K562 (cell line): Measurements from ENCODE around the gene DNAJC18. TPM values are rescaled to one million over a fixed set of nuclear protein-coding genes. Genes with fewer than 3 reads are reported as not detected.

Experiments
- ATAC-seq: fragments of 200-7000 bp; cut with Tn5 transposase; 3 replicates; pipeline ENCODE4 v1.9.1; 2020; ENCODE audit warnings: moderate library complexity
- BruUV-seq: library from RNA; stranded (reverse); fragments of 400-500 nt; replicated peaks from 2 replicates; lab custom pipeline; 2021; lab: Mats Ljungman, UMichigan
- CTCF ChIA-PET: fragments of 300-600 bp; formaldehyde crosslinking; extraction: SDS; loops from one replicate; lab custom pipeline; 2021; ENCODE audit warnings: low intra/inter-chr PET ratio; lab: Yijun Ruan, JAX
- POLR2A ChIA-PET: fragments of 300-600, 350-650 bp; sonication (Branson Sonifier 250); formaldehyde crosslinking; extraction: SDS; loops from one replicate; lab custom pipeline; 2021; ENCODE audit warnings: antibody characterized with exemption, inconsistent platforms; lab: Yijun Ruan, JAX
- DNase-seq, 4 experiments: peaks; one replicate each; pipeline versions ENCODE4 v3.0.0 to v3.0.0-alpha.2; 2011 to 2018; ENCODE audit warnings: low spot score in 3 of 4, mixed read lengths in 3 of 4; ENCODE audit errors: extremely low read depth in 1 of 4
- FAIRE-seq: peaks from 2 replicates; lab custom pipeline; 2011; peaks lifted over from hg19 to GRCh38; lab: Jason Lieb, UNC
- H2AFZ ChIP-seq: 2 replicates; pipeline ENCODE4 v1.6.0; 2011; ENCODE audit warnings: low read depth, low read length, control low read depth, inconsistent platforms
- H3K27ac ChIP-seq: fragments of 200-600 bp; 3 replicates; pipeline ENCODE4 v1.8.0; 2011; ENCODE audit warnings: low read depth, mild to moderate bottlenecking, control low read depth, inconsistent platforms, low read length, moderate library complexity, mixed read lengths; ENCODE audit errors: extremely low read depth
- H3K27me3 ChIP-seq, 2 experiments: fragments of 300-600 bp in 1 of 2; 2 replicates in 1 of 2; 3 replicates in 1 of 2; pipeline versions ENCODE4 v1.6.0 to v1.8.0; 2011; ENCODE audit warnings: inconsistent platforms in 2 of 2, low read length in 2 of 2, mild to moderate bottlenecking in 1 of 2, mixed read lengths in 1 of 2, moderate library complexity in 1 of 2; ENCODE audit not compliant: control insufficient read depth in 2 of 2, insufficient read depth in 2 of 2
- H3K36me3 ChIP-seq: fragments of 300-600 bp; 3 replicates; pipeline ENCODE4 v1.8.0; 2011; ENCODE audit warnings: mild to moderate bottlenecking, low read length, inconsistent platforms; ENCODE audit not compliant: control insufficient read depth, insufficient read depth
- H3K4me1 ChIP-seq, 2 experiments: fragments of 200-600 bp in 1 of 2; replicated peaks in 1 of 2; 2 replicates in 1 of 2; 3 replicates in 1 of 2; pipeline versions ENCODE4 v1.5.1 to v1.8.0; 2011; ENCODE audit warnings: inconsistent platforms in 2 of 2, low read length in 2 of 2, mild to moderate bottlenecking in 1 of 2, mixed read lengths in 1 of 2, moderate library complexity in 1 of 2; ENCODE audit not compliant: control insufficient read depth in 2 of 2, insufficient read depth in 2 of 2
- H3K4me2 ChIP-seq: 2 replicates; pipeline ENCODE4 v1.6.1; 2011; ENCODE audit warnings: low read length, control low read depth, inconsistent platforms, mixed read lengths; ENCODE audit not compliant: insufficient read depth
- H3K4me3 ChIP-seq: fragments of 200-600 bp; sonication (generic), shearing (Covaris generic); 2 replicates; pipeline ENCODE4 v1.5.1; 2016; ENCODE audit warnings: control low read depth, inconsistent platforms
- H3K79me2 ChIP-seq: fragments of 200-600 bp; 3 replicates; pipeline ENCODE4 v1.8.0; 2011; ENCODE audit warnings: low read length, inconsistent platforms; ENCODE audit not compliant: control insufficient read depth, insufficient read depth
- H3K9ac ChIP-seq, 2 experiments: 2 replicates each; pipeline versions ENCODE4 v1.6.0 to v1.6.1; 2011; ENCODE audit warnings: low read depth in 2 of 2, low read length in 2 of 2, control low read depth in 1 of 2, inconsistent platforms in 1 of 2, mild to moderate bottlenecking in 1 of 2, mixed read lengths in 1 of 2; ENCODE audit not compliant: insufficient read depth in 1 of 2
- H3K9me1 ChIP-seq: one replicate; pipeline ENCODE4 v1.6.0; 2011; ENCODE audit warnings: inconsistent platforms, mild to moderate bottlenecking, low read length, moderate library complexity; ENCODE audit not compliant: control insufficient read depth, insufficient read depth
- H3K9me3 ChIP-seq: replicated peaks from 2 replicates; pipeline ENCODE4 v1.5.1; 2011; ENCODE audit warnings: low read depth, low read length, inconsistent platforms; ENCODE audit not compliant: control insufficient read depth, insufficient read depth
- H4K20me1 ChIP-seq: replicated peaks from 2 replicates; pipeline ENCODE4 v1.6.1; 2011; ENCODE audit warnings: low read length, inconsistent platforms, mixed read lengths; ENCODE audit not compliant: control insufficient read depth, insufficient read depth
- CTBP1 ChIP-seq: fragments of 450-650 bp; IDR thresholded peaks from 2 replicates; pipeline ENCODE4 v1.6.1; 2016; ENCODE audit warnings: borderline replicate concordance
- IFI16 ChIP-seq: fragments of 250-450 bp; sonication (Bioruptor Pico); IDR thresholded peaks from 2 replicates; pipeline ENCODE4 v2.1.2; 2022; ENCODE audit warnings: mild to moderate bottlenecking, inconsistent platforms
- MCM3 ChIP-seq: fragments of 450-650 bp; IDR thresholded peaks from 2 replicates; pipeline ENCODE4 v1.6.1; 2016
- MYBL2 ChIP-seq, 2 experiments: fragments of 450-650 bp in 1 of 2; sonication (generic) in 1 of 2; formaldehyde crosslinking in 1 of 2; IDR thresholded peaks; 2 replicates each; pipeline versions ENCODE4 v1.6.1 to v1.8.1; 2017 to 2022; ENCODE audit warnings: borderline replicate concordance in 1 of 2, inconsistent platforms in 1 of 2, low read depth in 1 of 2, mild to moderate bottlenecking in 1 of 2, missing genetic modification reagents in 1 of 2, moderate library complexity in 1 of 2
- PCBP1 ChIP-seq: fragments of 200-400 bp; formaldehyde crosslinking; IDR thresholded peaks from 2 replicates; pipeline ENCODE4 v1.6.1; 2018; ENCODE audit warnings: mild to moderate bottlenecking, low read depth, low read length; ENCODE audit not compliant: poor library complexity, severe bottlenecking
- ZNF143 ChIP-seq: sonication (generic); formaldehyde crosslinking; IDR thresholded peaks from 2 replicates; pipeline ENCODE4 v1.9.0; 2022; ENCODE audit warnings: mild to moderate bottlenecking, missing genetic modification reagents
- ZNF586 ChIP-seq: fragments of 450-650 bp; formaldehyde crosslinking; conservative IDR thresholded peaks from 2 replicates; pipeline ENCODE4 v1.4.0; 2020; ENCODE audit warnings: mild to moderate bottlenecking, moderate library complexity
- WGBS: fragments of 100-300 bp; shearing (Covaris generic); methylation state at CpG from one replicate; pipeline ENCODE4 v1.1.6; 2016; ENCODE audit warnings: low coverage, mixed read lengths; ENCODE audit not compliant: insufficient coverage; ENCODE audit errors: missing lambda C conversion rate; 5-methylcytosine and 5-hydroxymethylcytosine counted together
- in situ Hi-C: fragments of 300-500 bp; cut with MboI; formaldehyde crosslinking; loops from 4 replicates; pipeline ENCODE4 v1.15.0; 2018; ENCODE audit warnings: inconsistent platforms, mixed read lengths
- intact Hi-C: fragments of 100-400 bp; cut with micrococcal nuclease; formaldehyde crosslinking; loops from 2 replicates; pipeline ENCODE4 v1.14.2; 2022
- polyA plus RNA-seq, 8 experiments: library from polyadenylated mRNA; depleted of rRNA in 4 of 8; stranded (reverse) in 5 of 8; unstranded in 3 of 8; fragments of >200 nt; fragmentation: Nextera tagmentation in 2 of 8; fragmentation: Illumina TruSeq in 1 of 8; extraction: Ambion mirVana in 2 of 8; extraction: Trizol in 1 of 8; gene quantifications; 2 replicates each; pipeline versions ENCODE4 v1.2.1 to v1.2.3, GENCODE V29; 2011 to 2014; ENCODE audit warnings: inconsistent platforms in 1 of 8, missing spikeins in 1 of 8
- total RNA-seq, 7 experiments: library from RNA; depleted of rRNA in 6 of 7; stranded (reverse); fragments of >200 nt in 6 of 7; fragmentation: Illumina TruSeq in 2 of 7; extraction: Trizol in 2 of 7; gene quantifications; 2 replicates each; pipeline versions ENCODE4 v1.2.1 to v1.2.3, GENCODE V29; 2011 to 2021; ENCODE audit warnings: low replicate concordance in 1 of 7
- TF ChIP-seq, protein P1 (sequence below), 2 experiments: fragments of 450-650 bp in 1 of 2; sonication (generic) in 1 of 2; formaldehyde crosslinking in 1 of 2; IDR thresholded peaks; 2 replicates each; pipeline versions ENCODE4 v1.7.1 to v1.9.0; 2016 to 2022; ENCODE audit warnings: inconsistent platforms in 1 of 2, mild to moderate bottlenecking in 1 of 2, missing genetic modification reagents in 1 of 2
- TF ChIP-seq, protein P2 (sequence below), 2 experiments: fragments of 450-650 bp in 1 of 2; sonication (generic) in 1 of 2; formaldehyde crosslinking; conservative IDR thresholded peaks; 2 replicates each; pipeline versions ENCODE4 v1.4.0 to v1.8.1; 2020 to 2022; ENCODE audit warnings: mild to moderate bottlenecking in 1 of 2, missing genetic modification reagents in 1 of 2
- TF ChIP-seq, protein P3 (sequence below): fragments of 250-450 bp; sonication (Bioruptor Pico); IDR thresholded peaks from 2 replicates; pipeline ENCODE4 v1.8.0; 2021; ENCODE audit warnings: moderate library complexity, mild to moderate bottlenecking, inconsistent platforms

Gene DNAJC18
- total and polyA plus RNA-seq, 9 of the 15 experiments (the other 6 are each of a cell fraction or from before 2014, with no cell fraction given) = 1.5 to 13.3 (median 7.5) TPM

DNA sequence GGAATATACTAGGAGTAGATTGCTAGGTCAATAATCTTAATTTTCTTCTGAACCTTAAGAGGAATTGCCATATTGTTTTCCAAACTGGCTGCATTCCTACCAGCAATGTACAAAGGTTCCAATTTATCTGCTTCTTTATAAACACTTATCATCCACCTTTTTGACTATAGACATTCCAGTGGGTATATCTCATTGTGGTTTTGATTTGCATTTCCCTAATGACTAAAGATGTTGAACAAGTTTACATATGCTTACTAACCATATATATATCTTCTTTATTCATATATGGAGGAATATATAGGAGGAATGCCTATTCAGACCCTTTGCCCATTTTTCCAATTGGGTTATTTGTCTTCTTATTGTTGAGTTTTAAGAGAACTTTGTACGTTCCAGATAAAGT lies 7.6 kb downstream of the DNAJC18 start:
- H3K4me3 ChIP-seq = no peak overlapping the region
- intact Hi-C loops = no loop called here
- WGBS = 15% methylated on average over 1 of the region's 1 CpG
- no peak overlapping the region for H3K27ac ChIP-seq
- H2AFZ ChIP-seq = no peak overlapping the region
- no peaks in the 10 kb centered on the region for H3K4me1 ChIP-seq
- CTCF ChIA-PET = no interaction called here
- H3K9me1 ChIP-seq = no peaks in the 10 kb centered on the region
- no peak overlapping the region for H3K4me2 ChIP-seq
- no peaks in the 10 kb centered on the region for H3K27me3 ChIP-seq
- DNase-seq = no peak
- no peak overlapping the region for H3K9ac ChIP-seq
- no peaks in the 10 kb centered on the region for H3K79me2 ChIP-seq
- no peak for ATAC-seq
- in situ Hi-C loops = no loop called here
- no peaks in the 10 kb centered on the region for H3K36me3 ChIP-seq
- FAIRE-seq = no peak
- H4K20me1 ChIP-seq = no peaks in the 10 kb centered on the region
- POLR2A ChIA-PET = no interaction called here
- BruUV-seq = no TSS peak
- no peaks in the 10 kb centered on the region for H3K9me3 ChIP-seq
- no peak for TF ChIP-seq ZNF586 (CRISPR knock-in tag)
- TF ChIP-seq PCBP1 = no peak
- TF ChIP-seq, protein P1, sequence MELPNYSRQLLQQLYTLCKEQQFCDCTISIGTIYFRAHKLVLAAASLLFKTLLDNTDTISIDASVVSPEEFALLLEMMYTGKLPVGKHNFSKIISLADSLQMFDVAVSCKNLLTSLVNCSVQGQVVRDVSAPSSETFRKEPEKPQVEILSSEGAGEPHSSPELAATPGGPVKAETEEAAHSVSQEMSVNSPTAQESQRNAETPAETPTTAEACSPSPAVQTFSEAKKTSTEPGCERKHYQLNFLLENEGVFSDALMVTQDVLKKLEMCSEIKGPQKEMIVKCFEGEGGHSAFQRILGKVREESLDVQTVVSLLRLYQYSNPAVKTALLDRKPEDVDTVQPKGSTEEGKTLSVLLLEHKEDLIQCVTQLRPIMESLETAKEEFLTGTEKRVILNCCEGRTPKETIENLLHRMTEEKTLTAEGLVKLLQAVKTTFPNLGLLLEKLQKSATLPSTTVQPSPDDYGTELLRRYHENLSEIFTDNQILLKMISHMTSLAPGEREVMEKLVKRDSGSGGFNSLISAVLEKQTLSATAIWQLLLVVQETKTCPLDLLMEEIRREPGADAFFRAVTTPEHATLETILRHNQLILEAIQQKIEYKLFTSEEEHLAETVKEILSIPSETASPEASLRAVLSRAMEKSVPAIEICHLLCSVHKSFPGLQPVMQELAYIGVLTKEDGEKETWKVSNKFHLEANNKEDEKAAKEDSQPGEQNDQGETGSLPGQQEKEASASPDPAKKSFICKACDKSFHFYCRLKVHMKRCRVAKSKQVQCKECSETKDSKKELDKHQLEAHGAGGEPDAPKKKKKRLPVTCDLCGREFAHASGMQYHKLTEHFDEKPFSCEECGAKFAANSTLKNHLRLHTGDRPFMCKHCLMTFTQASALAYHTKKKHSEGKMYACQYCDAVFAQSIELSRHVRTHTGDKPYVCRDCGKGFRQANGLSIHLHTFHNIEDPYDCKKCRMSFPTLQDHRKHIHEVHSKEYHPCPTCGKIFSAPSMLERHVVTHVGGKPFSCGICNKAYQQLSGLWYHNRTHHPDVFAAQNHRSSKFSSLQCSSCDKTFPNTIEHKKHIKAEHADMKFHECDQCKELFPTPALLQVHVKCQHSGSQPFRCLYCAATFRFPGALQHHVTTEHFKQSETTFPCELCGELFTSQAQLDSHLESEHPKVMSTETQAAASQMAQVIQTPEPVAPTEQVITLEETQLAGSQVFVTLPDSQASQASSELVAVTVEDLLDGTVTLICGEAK (IDR thresholded peaks at IDR 0.05) = no peak
- TF ChIP-seq, protein P1 (CRISPR knock-in tag; IDR thresholded peaks at IDR 0.05) = no peak
- no peak for TF ChIP-seq MCM3
- no peak for TF ChIP-seq MYBL2 (IDR thresholded peaks at IDR 0.05; ENCODE audit: low read depth)
- TF ChIP-seq MYBL2 (CRISPR knock-in tag; IDR thresholded peaks at IDR 0.05; ENCODE audit: borderline replicate concordance) = no peak
- TF ChIP-seq CTBP1 = no peak
- TF ChIP-seq, protein P2, sequence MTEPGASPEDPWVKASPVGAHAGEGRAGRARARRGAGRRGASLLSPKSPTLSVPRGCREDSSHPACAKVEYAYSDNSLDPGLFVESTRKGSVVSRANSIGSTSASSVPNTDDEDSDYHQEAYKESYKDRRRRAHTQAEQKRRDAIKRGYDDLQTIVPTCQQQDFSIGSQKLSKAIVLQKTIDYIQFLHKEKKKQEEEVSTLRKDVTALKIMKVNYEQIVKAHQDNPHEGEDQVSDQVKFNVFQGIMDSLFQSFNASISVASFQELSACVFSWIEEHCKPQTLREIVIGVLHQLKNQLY (CRISPR knock-in tag; conservative IDR thresholded peaks at IDR 0.05) = no peak
- no peak for TF ChIP-seq ZNF143 (CRISPR knock-in tag)
- TF ChIP-seq, protein P3, sequence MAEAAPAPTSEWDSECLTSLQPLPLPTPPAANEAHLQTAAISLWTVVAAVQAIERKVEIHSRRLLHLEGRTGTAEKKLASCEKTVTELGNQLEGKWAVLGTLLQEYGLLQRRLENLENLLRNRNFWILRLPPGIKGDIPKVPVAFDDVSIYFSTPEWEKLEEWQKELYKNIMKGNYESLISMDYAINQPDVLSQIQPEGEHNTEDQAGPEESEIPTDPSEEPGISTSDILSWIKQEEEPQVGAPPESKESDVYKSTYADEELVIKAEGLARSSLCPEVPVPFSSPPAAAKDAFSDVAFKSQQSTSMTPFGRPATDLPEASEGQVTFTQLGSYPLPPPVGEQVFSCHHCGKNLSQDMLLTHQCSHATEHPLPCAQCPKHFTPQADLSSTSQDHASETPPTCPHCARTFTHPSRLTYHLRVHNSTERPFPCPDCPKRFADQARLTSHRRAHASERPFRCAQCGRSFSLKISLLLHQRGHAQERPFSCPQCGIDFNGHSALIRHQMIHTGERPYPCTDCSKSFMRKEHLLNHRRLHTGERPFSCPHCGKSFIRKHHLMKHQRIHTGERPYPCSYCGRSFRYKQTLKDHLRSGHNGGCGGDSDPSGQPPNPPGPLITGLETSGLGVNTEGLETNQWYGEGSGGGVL (CRISPR knock-in tag) = no peak
- no peak for TF ChIP-seq IFI16 (CRISPR knock-in tag)
